ENCODE results near the gene ANGPTL2.

Gene ANGPTL2

DNA sequence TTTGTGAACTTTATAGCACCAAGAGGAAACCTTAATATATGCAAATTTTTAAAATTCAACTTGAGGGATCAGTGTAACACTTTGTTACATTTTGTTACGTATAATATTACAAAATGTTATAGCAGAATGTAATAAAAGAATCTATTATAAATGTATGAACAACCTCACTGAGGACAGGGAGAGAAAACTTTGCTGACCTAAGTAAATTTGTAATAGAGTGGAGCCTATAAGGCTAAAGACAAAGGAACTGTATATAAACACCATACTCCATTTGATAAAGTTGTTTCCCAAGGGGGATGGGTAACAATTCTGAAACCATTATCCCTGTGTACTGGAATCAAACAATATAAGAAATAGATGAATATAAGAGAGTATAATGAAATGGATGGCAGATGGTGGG, 77.3 kb downstream of the ANGPTL2 start:
- no peak for DNase-seq

DNA sequence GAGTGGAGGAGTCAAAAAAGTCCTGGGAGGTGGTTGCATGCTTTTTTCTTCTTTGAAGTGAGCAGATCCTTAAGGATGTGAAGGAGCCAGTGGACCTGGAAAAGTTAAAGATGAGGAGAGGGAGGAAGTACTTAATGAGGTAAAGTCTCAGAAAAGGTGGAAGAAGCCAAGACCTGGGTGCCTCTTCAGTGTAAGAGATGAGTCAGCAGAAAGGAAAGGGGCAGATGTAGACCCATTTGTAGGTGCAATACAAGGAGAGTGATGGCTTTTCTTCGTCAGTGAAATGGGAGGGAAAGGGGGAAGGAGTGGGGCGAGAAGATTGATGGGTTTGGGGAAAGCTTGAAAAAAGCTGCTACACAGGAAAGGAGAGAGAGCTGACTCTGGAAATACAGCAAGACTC, 82.9 kb downstream of the ANGPTL2 start:
- DNase-seq = no peak

GRCh38 chr9:127038531-127038930, 83.9 kb downstream of the ANGPTL2 start:
- DNase-seq = no peak

Measured in stimulated activated CD4-positive, alpha-beta T cell treated with anti-CD3 and anti-CD28 coated beads, Interleukin-4, amount 100 ng/mL, for 1 hour (primary cell).